Neural crest cell (in vitro differentiated cells): Measurements from ENCODE around the gene TBC1D22B. TPM values are rescaled to one million over a fixed set of nuclear protein-coding genes. Genes with fewer than 3 reads are reported as not detected.

Source experiments
- DNase-seq: peaks from one replicate; pipeline ENCODE4 v3.0.0; 2021; ENCODE audit warnings: low read depth, mixed read lengths, low spot score
- H3K27ac Mint-ChIP-seq: one replicate; pipeline ENCODE4 v1.8.0; 2021; ENCODE audit warnings: mild to moderate bottlenecking, mixed read lengths; ENCODE audit not compliant: unreplicated experiment
- H3K27me3 Mint-ChIP-seq: 2 replicates; pipeline ENCODE4 v1.8.0; 2021; ENCODE audit warnings: low read depth, mild to moderate bottlenecking, mixed read lengths
- H3K36me3 Mint-ChIP-seq: 2 replicates; pipeline ENCODE4 v1.8.0; 2021; ENCODE audit warnings: low read depth, mild to moderate bottlenecking, mixed read lengths
- H3K4me1 Mint-ChIP-seq: 2 replicates; pipeline ENCODE4 v1.8.0; 2021; ENCODE audit warnings: mixed read lengths
- H3K4me3 Mint-ChIP-seq: one replicate; pipeline ENCODE4 v1.8.0; 2021; ENCODE audit warnings: mild to moderate bottlenecking, mixed read lengths
- H3K9me3 Mint-ChIP-seq: 2 replicates; pipeline ENCODE4 v1.8.0; 2021; ENCODE audit warnings: mixed read lengths
- total RNA-seq: library from RNA; stranded (reverse); gene quantifications from 2 replicates; pipeline ENCODE4 v1.2.1, GENCODE V29; 2021
- TF ChIP-seq, protein P1 (sequence below): fragments of 200-600 bp; sonication (generic); conservative IDR thresholded peaks from 2 replicates; pipeline ENCODE4 v1.5.0; 2021; ENCODE audit warnings: antibody characterized with exemption, mild to moderate bottlenecking

The TBC1D22B gene
- total RNA-seq, 1 donor from 2014 or later: 11.1 TPM

GRCh38 chr6:37372116-37372515 lies 114.5 kb downstream of the TBC1D22B start:
- Mint-ChIP-seq H3K4me1 (peaks cover 5% of the 10 kb centered on the region), H3K36me3 (peaks cover 5% of the 10 kb centered on the region), H3K27me3 (no peaks in the 10 kb centered on the region), H3K4me3 (no peak overlapping the region), H3K27ac (no peak overlapping the region), H3K9me3 (no peaks in the 10 kb centered on the region)
- DNase-seq: no peak
- TF ChIP-seq, protein P1, sequence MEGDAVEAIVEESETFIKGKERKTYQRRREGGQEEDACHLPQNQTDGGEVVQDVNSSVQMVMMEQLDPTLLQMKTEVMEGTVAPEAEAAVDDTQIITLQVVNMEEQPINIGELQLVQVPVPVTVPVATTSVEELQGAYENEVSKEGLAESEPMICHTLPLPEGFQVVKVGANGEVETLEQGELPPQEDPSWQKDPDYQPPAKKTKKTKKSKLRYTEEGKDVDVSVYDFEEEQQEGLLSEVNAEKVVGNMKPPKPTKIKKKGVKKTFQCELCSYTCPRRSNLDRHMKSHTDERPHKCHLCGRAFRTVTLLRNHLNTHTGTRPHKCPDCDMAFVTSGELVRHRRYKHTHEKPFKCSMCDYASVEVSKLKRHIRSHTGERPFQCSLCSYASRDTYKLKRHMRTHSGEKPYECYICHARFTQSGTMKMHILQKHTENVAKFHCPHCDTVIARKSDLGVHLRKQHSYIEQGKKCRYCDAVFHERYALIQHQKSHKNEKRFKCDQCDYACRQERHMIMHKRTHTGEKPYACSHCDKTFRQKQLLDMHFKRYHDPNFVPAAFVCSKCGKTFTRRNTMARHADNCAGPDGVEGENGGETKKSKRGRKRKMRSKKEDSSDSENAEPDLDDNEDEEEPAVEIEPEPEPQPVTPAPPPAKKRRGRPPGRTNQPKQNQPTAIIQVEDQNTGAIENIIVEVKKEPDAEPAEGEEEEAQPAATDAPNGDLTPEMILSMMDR: no peak

GRCh38 chr6:37373822-37374471 lies 116.4 kb downstream of the TBC1D22B start:
- TF ChIP-seq, protein P1: no peak
- Mint-ChIP-seq H3K36me3 (peaks cover 9% of the 10 kb centered on the region), H3K4me3 (no peak overlapping the region), H3K27me3 (no peaks in the 10 kb centered on the region), H3K27ac (no peak overlapping the region), H3K9me3 (no peaks in the 10 kb centered on the region), H3K4me1 (peaks cover 5% of the 10 kb centered on the region)
- DNase-seq: no peak

GRCh38 chr6:37375376-37375775 lies 117.8 kb downstream of the TBC1D22B start:
- Mint-ChIP-seq H3K4me3 (no peak overlapping the region), H3K9me3 (no peaks in the 10 kb centered on the region), H3K27ac (no peak overlapping the region), H3K4me1 (no peaks in the 10 kb centered on the region), H3K36me3 (peaks cover 5% of the 10 kb centered on the region), H3K27me3 (no peaks in the 10 kb centered on the region)
- DNase-seq: no peak
- TF ChIP-seq, protein P1: no peak

DNA sequence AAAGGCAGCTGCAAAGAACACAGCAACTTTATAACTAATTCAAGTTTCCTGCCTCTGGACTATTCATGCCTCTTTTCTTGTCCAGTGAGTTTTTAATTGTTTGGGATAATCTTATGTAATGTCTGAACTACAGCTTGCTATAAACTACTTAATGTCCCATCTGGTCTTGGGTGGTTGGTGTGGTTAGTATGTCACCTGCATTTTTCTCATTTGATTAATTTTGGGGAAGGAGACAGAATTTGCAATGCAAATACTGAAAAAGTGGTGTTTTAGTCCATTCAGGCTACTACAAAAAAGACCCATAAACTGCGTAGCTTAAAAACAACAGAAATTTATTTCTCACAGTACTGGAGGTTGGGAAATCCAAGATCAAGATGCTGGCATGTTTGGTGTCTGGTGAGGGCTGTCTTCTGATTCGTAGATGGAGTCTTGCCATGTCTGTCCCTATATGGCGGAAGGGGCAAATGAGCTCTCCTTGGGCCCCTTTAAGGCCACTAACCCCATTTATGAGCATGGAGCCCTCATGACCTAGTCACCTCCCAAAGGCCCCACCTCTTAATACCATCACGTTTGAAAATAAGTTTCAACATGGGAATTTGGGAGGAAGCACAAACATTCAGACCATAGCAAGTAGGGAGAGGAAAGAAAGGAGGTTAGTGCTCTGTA lies 118.6 kb downstream of the TBC1D22B start:
- TF ChIP-seq, protein P1: no peak
- Mint-ChIP-seq H3K27me3 (no peaks in the 10 kb centered on the region), H3K9me3 (no peaks in the 10 kb centered on the region), H3K4me3 (no peak overlapping the region), H3K27ac (no peak overlapping the region), H3K36me3 (peaks cover 6% of the 10 kb centered on the region), H3K4me1 (no peaks in the 10 kb centered on the region)
- DNase-seq: no peak

- no peaks in the 10 kb centered on the region for H3K27me3 Mint-ChIP-seq
- H3K27ac Mint-ChIP-seq: no peak overlapping the region
- DNase-seq: no peak
- no peaks in the 10 kb centered on the region for H3K9me3 Mint-ChIP-seq
- H3K4me3 Mint-ChIP-seq: no peak overlapping the region
- peaks cover 18% of the 10 kb centered on the region for H3K36me3 Mint-ChIP-seq
- TF ChIP-seq, protein P1: peak; percentile 76
- H3K4me1 Mint-ChIP-seq: no peaks in the 10 kb centered on the region
These were observed 124.0 kb downstream of the TBC1D22B start for GRCh38 chr6:37381579-37381978.

Other genes starting within 250 kb of the TBC1D22B start
- gene PIM1, start 87.6 kb upstream of the TBC1D22B start, total RNA-seq: 8.6 and 9.1 TPM in 2 replicates
- gene TMEM217, start 372 bp downstream of the TBC1D22B start, total RNA-seq: 0.82 and 0.86 TPM in 2 replicates
- 31.6 and 33.3 TPM in 2 replicates for gene RNF8, start 96.2 kb downstream of the TBC1D22B start, total RNA-seq
- 49.0 and 51.0 TPM in 2 replicates for gene CMTR1, start 175.4 kb downstream of the TBC1D22B start, total RNA-seq
- 73.1 and 73.2 TPM in 2 replicates for gene CCDC167, start 242.1 kb downstream of the TBC1D22B start, total RNA-seq